Mammary epithelial cell (primary cell): Measurements from ENCODE around the gene CAPN7.

ENCODE experiments used
- EZH2 ChIP-seq: IDR thresholded peaks from 2 replicates; pipeline ENCODE4 v1.6.1; 2012; ENCODE audit warnings: low read length, inconsistent platforms, borderline replicate concordance
- TF ChIP-seq, protein P1 (sequence below), 2 donors: IDR thresholded peaks in 1 of 2; conservative IDR thresholded peaks in 1 of 2; 2 replicates each; pipeline ENCODE4 v1.5.1; 2011 to 2012; ENCODE audit warnings: inconsistent platforms in 2 of 2, low read length in 2 of 2, mild to moderate bottlenecking in 2 of 2, control low read depth in 1 of 2, low read depth in 1 of 2; ENCODE audit not compliant: insufficient read depth in 1 of 2; ENCODE audit errors: extremely low read depth in 1 of 2

DNA sequence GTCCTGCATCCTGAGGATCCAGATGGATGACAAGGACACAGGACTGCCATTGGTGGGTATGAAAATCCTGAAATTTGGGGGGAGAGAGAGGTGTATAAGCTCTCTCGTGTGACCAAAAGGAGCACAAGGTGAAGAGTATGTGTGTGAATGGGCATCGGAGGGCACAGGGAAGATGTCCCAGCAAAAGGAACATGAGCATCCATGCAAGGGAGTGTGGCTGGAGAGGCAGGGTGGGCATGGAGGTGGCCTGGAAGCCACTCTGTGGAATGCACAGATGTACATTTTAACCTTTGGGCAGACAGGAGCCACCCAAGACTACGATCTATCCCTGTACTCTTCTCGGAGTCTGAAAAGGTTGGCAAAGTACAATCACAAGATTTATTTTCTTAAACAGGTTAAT is 54.5 kb downstream of the CAPN7 start:
- TF ChIP-seq, protein P1, sequence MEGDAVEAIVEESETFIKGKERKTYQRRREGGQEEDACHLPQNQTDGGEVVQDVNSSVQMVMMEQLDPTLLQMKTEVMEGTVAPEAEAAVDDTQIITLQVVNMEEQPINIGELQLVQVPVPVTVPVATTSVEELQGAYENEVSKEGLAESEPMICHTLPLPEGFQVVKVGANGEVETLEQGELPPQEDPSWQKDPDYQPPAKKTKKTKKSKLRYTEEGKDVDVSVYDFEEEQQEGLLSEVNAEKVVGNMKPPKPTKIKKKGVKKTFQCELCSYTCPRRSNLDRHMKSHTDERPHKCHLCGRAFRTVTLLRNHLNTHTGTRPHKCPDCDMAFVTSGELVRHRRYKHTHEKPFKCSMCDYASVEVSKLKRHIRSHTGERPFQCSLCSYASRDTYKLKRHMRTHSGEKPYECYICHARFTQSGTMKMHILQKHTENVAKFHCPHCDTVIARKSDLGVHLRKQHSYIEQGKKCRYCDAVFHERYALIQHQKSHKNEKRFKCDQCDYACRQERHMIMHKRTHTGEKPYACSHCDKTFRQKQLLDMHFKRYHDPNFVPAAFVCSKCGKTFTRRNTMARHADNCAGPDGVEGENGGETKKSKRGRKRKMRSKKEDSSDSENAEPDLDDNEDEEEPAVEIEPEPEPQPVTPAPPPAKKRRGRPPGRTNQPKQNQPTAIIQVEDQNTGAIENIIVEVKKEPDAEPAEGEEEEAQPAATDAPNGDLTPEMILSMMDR (conservative IDR thresholded peaks at IDR 0.05 in 1 of 2, IDR thresholded peaks at IDR 0.05 in 1 of 2; ENCODE audit: extremely low read depth in 1 of 2, insufficient read depth in 1 of 2, low read depth in 1 of 2, low read length in 2 of 2), result no peak
- TF ChIP-seq EZH2, result no peak
